ENCODE results near the gene COTL1.

COTL1 gene

DNA sequence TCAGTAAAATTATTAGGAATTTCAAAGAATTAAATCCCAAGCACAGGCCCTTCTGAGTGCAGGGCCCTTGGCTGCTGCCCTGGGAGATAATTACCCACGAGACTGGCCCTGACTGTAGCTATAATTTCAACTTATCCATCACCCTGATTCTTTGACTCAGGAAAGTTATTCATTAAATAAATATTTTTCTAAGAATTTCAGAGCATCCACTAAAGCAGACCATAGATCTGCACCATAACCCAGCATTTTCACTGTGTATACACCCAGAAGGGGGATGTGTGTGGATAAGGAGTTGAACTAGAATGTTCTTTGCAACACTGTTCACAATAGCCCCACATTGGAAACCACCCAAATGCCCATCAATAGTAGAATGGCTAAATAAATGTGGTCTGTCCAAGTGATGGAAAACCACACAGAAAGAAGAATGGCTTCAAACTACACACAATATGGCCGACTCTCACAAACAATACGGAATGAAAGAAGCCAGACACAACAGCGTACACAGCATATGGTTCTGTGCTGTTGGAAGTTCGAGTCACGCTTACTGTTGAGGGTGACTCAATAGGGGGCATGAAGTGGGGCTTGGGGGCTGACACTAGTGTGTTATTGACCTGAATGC, 79.5 kb downstream of the COTL1 start:
- Histone ChIP-seq H3K4me3 (ENCODE audit: low read depth, low read length) (no peak overlapping the region), H3K9ac (ENCODE audit: low read depth, low read length) (no peak overlapping the region), H3K36me3 (ENCODE audit: control insufficient read depth, insufficient read depth, low read length) (no peaks in the 10 kb centered on the region), H3K9me3 (ENCODE audit: control insufficient read depth, insufficient read depth, low read length) (no peaks in the 10 kb centered on the region), H3K27me3 (ENCODE audit: control insufficient read depth, insufficient read depth, low read length) (no peaks in the 10 kb centered on the region), H3K4me1 (ENCODE audit: control insufficient read depth, insufficient read depth, low read length) (peaks cover 4% of the 10 kb centered on the region)

DNA sequence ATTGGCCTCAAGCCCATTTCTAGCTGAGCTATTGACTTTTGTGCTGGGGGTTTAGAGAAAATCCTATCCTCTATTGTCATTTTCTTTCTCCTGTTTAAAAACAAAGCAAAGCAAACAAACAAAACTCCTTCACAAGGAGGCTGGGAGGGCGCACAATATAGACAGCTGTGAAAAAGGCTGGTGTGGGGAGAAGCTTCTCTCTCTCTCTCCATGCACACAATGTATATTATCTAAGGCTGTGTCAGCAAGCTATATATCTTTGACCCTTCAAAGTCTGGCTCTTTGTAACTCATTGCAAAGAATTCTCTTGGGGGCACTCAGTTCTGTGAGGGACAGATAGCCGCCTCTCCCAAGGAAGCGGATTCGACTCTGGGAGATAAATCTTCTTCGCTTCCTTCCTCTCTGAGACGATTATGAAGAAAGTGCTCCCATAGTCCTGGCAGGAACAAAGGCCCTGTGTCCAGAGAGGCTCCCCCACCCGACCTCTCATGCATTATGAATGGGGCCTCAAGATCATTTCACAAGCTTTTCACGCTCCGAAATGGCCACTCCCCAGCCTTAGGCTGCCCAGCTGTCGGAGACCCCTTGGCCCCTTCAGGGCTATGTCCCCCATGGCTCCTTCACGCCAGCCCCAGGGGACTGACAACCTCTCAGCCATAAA, 80.3 kb downstream of the COTL1 start:
- H3K27me3 ChIP-seq (ENCODE audit: control insufficient read depth, insufficient read depth, low read length) = no peaks in the 10 kb centered on the region
- no peaks in the 10 kb centered on the region for H3K36me3 ChIP-seq (ENCODE audit: control insufficient read depth, insufficient read depth, low read length)
- no peak overlapping the region for H3K4me3 ChIP-seq (ENCODE audit: low read depth, low read length)
- H3K4me1 ChIP-seq (ENCODE audit: control insufficient read depth, insufficient read depth, low read length) = peaks cover 8% of the 10 kb centered on the region
- H3K9me3 ChIP-seq (ENCODE audit: control insufficient read depth, insufficient read depth, low read length) = no peaks in the 10 kb centered on the region
- no peak overlapping the region for H3K9ac ChIP-seq (ENCODE audit: low read depth, low read length)

DNA sequence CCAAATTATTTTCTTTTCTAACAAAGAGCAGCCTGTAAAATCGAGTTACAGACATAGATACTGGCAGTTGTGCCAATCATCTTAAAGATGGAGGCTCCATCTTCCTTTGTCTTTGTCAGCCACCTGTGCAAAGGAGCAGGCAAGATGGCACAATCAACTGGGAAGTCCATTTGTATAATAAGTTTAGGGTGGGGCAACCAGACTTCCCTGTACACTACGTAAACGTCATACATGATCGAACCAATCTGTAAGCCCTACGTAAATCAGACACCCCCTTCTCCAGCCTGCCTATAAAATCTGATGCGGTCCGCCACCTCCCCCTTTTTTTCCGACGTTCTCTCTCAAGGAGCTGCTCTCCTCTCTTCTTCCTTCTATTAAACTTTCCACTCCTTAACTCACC, 82.0 kb downstream of the COTL1 start:
- H3K4me3 ChIP-seq (ENCODE audit: low read depth, low read length) = no peak overlapping the region
- H3K36me3 ChIP-seq (ENCODE audit: control insufficient read depth, insufficient read depth, low read length) = no peaks in the 10 kb centered on the region
- no peaks in the 10 kb centered on the region for H3K27me3 ChIP-seq (ENCODE audit: control insufficient read depth, insufficient read depth, low read length)
- H3K4me1 ChIP-seq (ENCODE audit: control insufficient read depth, insufficient read depth, low read length) = peaks cover 14% of the 10 kb centered on the region
- H3K9me3 ChIP-seq (ENCODE audit: control insufficient read depth, insufficient read depth, low read length) = no peaks in the 10 kb centered on the region
- H3K9ac ChIP-seq (ENCODE audit: low read depth, low read length) = no peak overlapping the region

DNA sequence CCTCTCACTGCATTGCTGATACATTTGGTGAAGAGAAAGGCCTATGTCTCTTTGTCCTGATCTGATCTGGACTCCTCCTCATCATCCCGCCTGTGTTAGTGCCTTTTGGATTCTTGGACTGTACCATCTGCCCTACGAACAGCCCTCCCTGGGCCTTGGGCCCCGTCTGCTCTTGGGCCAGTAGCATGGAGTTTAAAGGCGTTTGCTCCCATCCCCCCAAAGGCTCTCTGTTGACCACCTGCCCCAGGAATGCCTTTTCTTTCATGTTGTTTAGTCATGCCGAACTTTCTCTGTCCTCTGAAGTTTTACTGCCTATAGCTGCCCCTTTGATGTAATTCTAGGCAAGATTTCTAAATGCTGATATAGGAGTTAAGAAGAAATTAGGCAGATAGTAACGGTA, 82.5 kb downstream of the COTL1 start:
- Histone ChIP-seq H3K4me3 (ENCODE audit: low read depth, low read length) (no peak overlapping the region), H3K9ac (ENCODE audit: low read depth, low read length) (no peak overlapping the region), H3K36me3 (ENCODE audit: control insufficient read depth, insufficient read depth, low read length) (no peaks in the 10 kb centered on the region), H3K4me1 (ENCODE audit: control insufficient read depth, insufficient read depth, low read length) (peaks cover 14% of the 10 kb centered on the region), H3K27me3 (ENCODE audit: control insufficient read depth, insufficient read depth, low read length) (no peaks in the 10 kb centered on the region), H3K9me3 (ENCODE audit: control insufficient read depth, insufficient read depth, low read length) (peaks cover 3% of the 10 kb centered on the region)

DNA sequence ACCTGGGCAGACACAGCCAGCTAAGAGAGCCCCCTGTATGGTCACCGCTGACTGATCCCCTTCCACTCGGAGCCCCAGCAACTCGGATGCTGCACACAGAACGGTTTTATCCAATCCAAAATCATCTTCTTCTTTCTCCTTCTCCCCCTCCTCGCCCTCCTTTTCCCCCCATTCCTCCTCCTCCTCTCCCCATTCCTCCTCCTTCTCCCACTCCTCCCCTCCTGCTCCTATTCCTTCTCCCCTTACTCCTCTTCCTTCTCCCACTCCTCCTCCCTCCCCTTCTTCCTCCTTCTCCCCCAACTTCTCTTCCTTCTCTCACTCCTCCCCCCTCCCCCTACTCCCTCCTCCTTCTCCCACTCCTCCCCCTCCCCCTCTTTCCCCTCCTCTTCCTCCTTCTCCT, 83.1 kb downstream of the COTL1 start:
- Histone ChIP-seq H3K4me1 (ENCODE audit: control insufficient read depth, insufficient read depth, low read length) (peaks cover 14% of the 10 kb centered on the region), H3K9ac (ENCODE audit: low read depth, low read length) (no peak overlapping the region), H3K4me3 (ENCODE audit: low read depth, low read length) (no peak overlapping the region), H3K27me3 (ENCODE audit: control insufficient read depth, insufficient read depth, low read length) (no peaks in the 10 kb centered on the region), H3K36me3 (ENCODE audit: control insufficient read depth, insufficient read depth, low read length) (no peaks in the 10 kb centered on the region), H3K9me3 (ENCODE audit: control insufficient read depth, insufficient read depth, low read length) (peaks cover 4% of the 10 kb centered on the region)

DNA sequence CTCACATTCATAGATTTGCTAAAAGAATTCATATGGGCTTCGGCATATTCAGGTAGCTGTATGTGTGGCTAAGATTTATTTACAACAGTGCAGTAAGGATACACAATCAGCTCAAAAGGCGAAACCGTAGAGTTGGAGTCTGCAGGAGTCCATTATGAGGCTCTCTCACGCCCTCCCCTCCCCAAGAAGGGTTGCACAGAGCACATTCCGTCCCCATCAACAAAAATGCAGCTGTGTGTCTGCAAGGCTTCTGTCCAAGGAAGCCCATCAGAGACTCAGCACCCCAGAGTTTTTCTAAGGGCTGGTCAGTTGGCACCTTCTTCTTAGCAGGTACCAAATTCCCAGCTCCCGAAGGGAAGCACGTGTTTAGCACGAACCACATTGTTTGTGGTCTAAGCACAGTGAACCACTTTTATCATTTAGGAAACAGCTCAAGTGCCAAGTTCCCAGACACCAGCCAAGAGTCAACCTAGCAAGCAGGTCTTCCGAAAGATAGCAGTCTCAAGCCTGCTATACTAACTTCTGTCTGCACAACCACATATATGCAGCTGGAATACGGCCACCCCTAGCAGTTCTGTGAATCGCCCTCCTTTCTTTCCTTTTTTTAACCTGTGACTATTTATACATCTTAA, 84.9 kb downstream of the COTL1 start:
- Histone ChIP-seq H3K27me3 (ENCODE audit: control insufficient read depth, insufficient read depth, low read length) (no peaks in the 10 kb centered on the region), H3K9me3 (ENCODE audit: control insufficient read depth, insufficient read depth, low read length) (peaks cover 6% of the 10 kb centered on the region), H3K36me3 (ENCODE audit: control insufficient read depth, insufficient read depth, low read length) (no peaks in the 10 kb centered on the region), H3K9ac (ENCODE audit: low read depth, low read length) (no peak overlapping the region), H3K4me1 (ENCODE audit: control insufficient read depth, insufficient read depth, low read length) (peaks cover 14% of the 10 kb centered on the region), H3K4me3 (ENCODE audit: low read depth, low read length) (no peak overlapping the region)

DNA sequence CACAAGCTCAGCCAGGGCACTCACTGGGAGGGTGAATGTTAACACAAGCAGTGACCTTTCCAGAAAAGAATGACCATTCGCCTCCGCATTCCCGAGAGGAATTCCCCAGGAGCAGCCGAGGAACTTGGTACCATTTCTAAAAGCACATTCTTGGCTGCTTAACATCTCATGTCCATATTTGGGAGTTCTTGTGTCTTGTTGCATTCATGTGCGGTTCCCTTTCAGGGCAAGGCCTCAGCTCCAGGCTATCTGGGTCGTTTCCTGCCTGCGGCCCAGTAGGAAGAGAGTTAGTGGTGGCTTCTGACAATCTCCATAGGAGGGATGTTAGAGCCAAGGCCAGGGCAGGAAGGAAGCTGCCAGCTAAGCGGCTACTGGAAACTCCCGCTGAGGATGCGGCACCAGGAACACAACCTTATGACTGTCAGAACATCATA, 85.6 kb downstream of the COTL1 start:
- H3K27me3 ChIP-seq (ENCODE audit: control insufficient read depth, insufficient read depth, low read length) = no peaks in the 10 kb centered on the region
- H3K4me3 ChIP-seq (ENCODE audit: low read depth, low read length) = no peak overlapping the region
- H3K9me3 ChIP-seq (ENCODE audit: control insufficient read depth, insufficient read depth, low read length) = peaks cover 6% of the 10 kb centered on the region
- H3K4me1 ChIP-seq (ENCODE audit: control insufficient read depth, insufficient read depth, low read length) = peaks cover 14% of the 10 kb centered on the region
- no peaks in the 10 kb centered on the region for H3K36me3 ChIP-seq (ENCODE audit: control insufficient read depth, insufficient read depth, low read length)
- no peak overlapping the region for H3K9ac ChIP-seq (ENCODE audit: low read depth, low read length)

DNA sequence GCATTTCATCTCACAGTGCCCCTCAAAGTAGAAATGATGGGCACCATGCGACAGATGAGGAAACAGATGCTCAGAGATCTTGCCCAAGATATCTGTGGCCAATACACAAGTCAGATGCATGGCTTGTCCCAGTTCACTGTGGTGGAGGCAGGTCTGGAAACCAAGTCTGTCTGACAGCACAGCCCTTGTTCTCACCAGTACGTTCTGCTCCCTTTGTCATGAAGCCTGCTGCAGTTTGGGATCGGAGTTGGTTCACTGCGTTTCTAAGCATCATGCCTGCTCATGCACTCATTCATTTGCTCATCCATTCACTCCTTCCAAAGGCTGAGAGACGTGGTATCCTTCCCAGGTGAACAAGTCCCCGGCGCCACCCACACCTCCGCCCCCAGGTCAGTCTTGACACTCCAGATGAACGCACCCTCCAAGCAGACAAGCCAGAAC, 86.2 kb downstream of the COTL1 start:
- no peaks in the 10 kb centered on the region for H3K36me3 ChIP-seq (ENCODE audit: control insufficient read depth, insufficient read depth, low read length)
- no peaks in the 10 kb centered on the region for H3K27me3 ChIP-seq (ENCODE audit: control insufficient read depth, insufficient read depth, low read length)
- H3K4me3 ChIP-seq (ENCODE audit: low read depth, low read length) = no peak overlapping the region
- no peak overlapping the region for H3K9ac ChIP-seq (ENCODE audit: low read depth, low read length)
- peaks cover 14% of the 10 kb centered on the region for H3K4me1 ChIP-seq (ENCODE audit: control insufficient read depth, insufficient read depth, low read length)
- peaks cover 6% of the 10 kb centered on the region for H3K9me3 ChIP-seq (ENCODE audit: control insufficient read depth, insufficient read depth, low read length)

DNA sequence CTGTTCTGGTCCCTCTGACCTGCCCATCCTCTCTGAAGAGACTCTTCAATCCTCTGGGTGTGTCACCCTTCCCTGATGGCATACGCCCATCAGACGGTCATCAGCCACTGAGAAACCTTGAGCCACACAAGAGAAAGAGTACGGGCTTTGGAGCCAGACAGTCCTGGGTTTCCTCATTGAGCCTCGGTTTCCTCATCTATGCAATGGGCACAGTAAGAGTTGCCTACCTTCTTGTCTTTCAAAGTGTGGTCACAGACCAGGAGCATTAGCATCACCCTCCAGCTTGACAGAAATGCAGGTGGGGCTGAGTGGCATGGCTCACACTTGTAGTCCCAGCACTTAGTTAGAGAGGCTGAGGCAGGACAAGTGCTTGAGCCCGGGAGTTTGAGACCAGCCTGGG, 87.3 kb downstream of the COTL1 start:
- H3K9me3 ChIP-seq (ENCODE audit: control insufficient read depth, insufficient read depth, low read length) = peaks cover 6% of the 10 kb centered on the region
- H3K36me3 ChIP-seq (ENCODE audit: control insufficient read depth, insufficient read depth, low read length) = no peaks in the 10 kb centered on the region
- no peak overlapping the region for H3K4me3 ChIP-seq (ENCODE audit: low read depth, low read length)
- no peaks in the 10 kb centered on the region for H3K27me3 ChIP-seq (ENCODE audit: control insufficient read depth, insufficient read depth, low read length)
- H3K9ac ChIP-seq (ENCODE audit: low read depth, low read length) = no peak overlapping the region
- peaks cover 14% of the 10 kb centered on the region for H3K4me1 ChIP-seq (ENCODE audit: control insufficient read depth, insufficient read depth, low read length)

DNA sequence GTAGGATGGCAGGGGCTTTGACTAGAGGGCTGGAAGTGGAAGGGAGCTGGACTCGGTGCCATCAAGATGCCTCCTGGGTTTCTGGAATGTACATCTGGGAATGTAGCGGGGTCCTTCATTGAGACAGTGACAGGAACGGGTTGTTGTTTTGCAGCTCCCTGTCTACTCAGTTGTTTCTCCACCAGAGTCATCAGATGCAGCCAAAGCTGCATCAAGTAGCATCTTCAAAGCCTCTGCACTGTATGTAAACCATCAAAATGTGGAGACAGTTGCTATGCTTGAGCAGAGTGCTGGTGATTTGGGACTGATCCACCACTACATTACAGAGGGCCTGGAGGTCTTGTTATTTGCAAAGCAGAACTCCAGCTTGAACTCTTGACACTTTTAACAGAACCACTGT, 88.3 kb downstream of the COTL1 start:
- Histone ChIP-seq H3K27me3 (ENCODE audit: control insufficient read depth, insufficient read depth, low read length) (no peaks in the 10 kb centered on the region), H3K36me3 (ENCODE audit: control insufficient read depth, insufficient read depth, low read length) (no peaks in the 10 kb centered on the region), H3K9me3 (ENCODE audit: control insufficient read depth, insufficient read depth, low read length) (peaks cover 6% of the 10 kb centered on the region), H3K4me3 (ENCODE audit: low read depth, low read length) (no peak overlapping the region), H3K4me1 (ENCODE audit: control insufficient read depth, insufficient read depth, low read length) (peaks cover 10% of the 10 kb centered on the region), H3K9ac (ENCODE audit: low read depth, low read length) (no peak overlapping the region)

DNA sequence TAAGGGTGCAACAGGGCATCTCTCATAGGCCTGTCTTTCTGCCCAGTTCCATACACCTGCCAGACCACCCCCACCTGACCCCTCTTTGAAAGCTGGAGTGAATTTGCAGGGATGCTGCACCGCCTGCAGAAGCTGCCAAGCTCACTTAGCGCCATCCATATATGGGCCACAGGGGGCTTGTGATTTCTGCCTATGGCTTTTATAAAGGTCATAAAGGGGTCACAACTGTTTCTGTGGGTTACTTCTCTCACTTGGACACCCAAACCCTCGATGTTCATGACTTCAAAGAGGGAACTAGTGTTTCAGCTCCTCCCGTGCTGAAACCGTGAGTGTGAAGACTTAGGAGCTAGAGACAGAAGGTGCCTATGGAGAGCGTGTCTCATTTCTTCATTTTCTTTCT, 89.6 kb downstream of the COTL1 start:
- Histone ChIP-seq H3K36me3 (ENCODE audit: control insufficient read depth, insufficient read depth, low read length) (no peaks in the 10 kb centered on the region), H3K27me3 (ENCODE audit: control insufficient read depth, insufficient read depth, low read length) (no peaks in the 10 kb centered on the region), H3K9me3 (ENCODE audit: control insufficient read depth, insufficient read depth, low read length) (peaks cover 6% of the 10 kb centered on the region), H3K9ac (ENCODE audit: low read depth, low read length) (no peak overlapping the region), H3K4me1 (ENCODE audit: control insufficient read depth, insufficient read depth, low read length) (peaks cover 10% of the 10 kb centered on the region), H3K4me3 (ENCODE audit: low read depth, low read length) (no peak overlapping the region)

Data from iPS-15b (cell line).